SHP77 treated with DMSO at 0.1 percent for 48 hours (cell line): ENCODE results near the gene CDKN3.
"Not testable (repeated sequence)": the region's sequence is repeated elsewhere in the genome, so short reads cannot be mapped to it uniquely, and the experiment has no call there.

Source experiments
- DNase-seq: peaks from one replicate; lab custom pipeline; 2025; lab: John Stamatoyannopoulos, UW

The CDKN3 gene

GRCh38 chr14:54370323-54371198 lies 26.2 kb upstream of the CDKN3 start:
- DNase-seq = no peak

GRCh38 chr14:54374117-54374884 lies 22.5 kb upstream of the CDKN3 start:
- no peak for DNase-seq

- DNase-seq = no peak
Measured at GRCh38 chr14:54377501-54377900, 19.3 kb upstream of the CDKN3 start.

GRCh38 chr14:54378893-54379292 lies 17.9 kb upstream of the CDKN3 start:
- DNase-seq = not testable (repeated sequence)

- DNase-seq = not testable (repeated sequence)
Measured at GRCh38 chr14:54380558-54380957, 16.2 kb upstream of the CDKN3 start.

- DNase-seq = no peak
Measured at GRCh38 chr14:54381821-54382220, 15.0 kb upstream of the CDKN3 start.

- no peak for DNase-seq
Measured at GRCh38 chr14:54383835-54384234, 13.0 kb upstream of the CDKN3 start.

- DNase-seq = no peak
Measured at GRCh38 chr14:54385556-54385955, 11.3 kb upstream of the CDKN3 start.

GRCh38 chr14:54387328-54387727 lies 9.5 kb upstream of the CDKN3 start:
- no peak for DNase-seq

- DNase-seq = no peak
Measured at GRCh38 chr14:54392131-54392859, 4.5 kb upstream of the CDKN3 start.

- not testable (repeated sequence) for DNase-seq
Measured at GRCh38 chr14:54392986-54393884, 3.6 kb upstream of the CDKN3 start.

- DNase-seq = no peak
Measured at GRCh38 chr14:54394596-54394995, 2.2 kb upstream of the CDKN3 start.

GRCh38 chr14:54395284-54395683 lies 1.5 kb upstream of the CDKN3 start:
- no peak for DNase-seq

GRCh38 chr14:54395716-54396115 lies 1.1 kb upstream of the CDKN3 start:
- DNase-seq = no peak

- no peak for DNase-seq
Measured at GRCh38 chr14:54396183-54396492, 669 bp upstream of the CDKN3 start.

- no peak for DNase-seq
Measured at GRCh38 chr14:54399560-54399959, 2.8 kb downstream of the CDKN3 start.

GRCh38 chr14:54403401-54404005 lies 6.7 kb downstream of the CDKN3 start:
- not testable (repeated sequence) for DNase-seq

- DNase-seq = no peak
Measured at GRCh38 chr14:54410215-54410614, 13.4 kb downstream of the CDKN3 start.

- DNase-seq = no peak
Measured at GRCh38 chr14:54411371-54411770, 14.6 kb downstream of the CDKN3 start.

GRCh38 chr14:54420478-54421142 lies 23.8 kb downstream of the CDKN3 start:
- DNase-seq = no peak

- DNase-seq = no peak
Measured at GRCh38 chr14:54423991-54424390, 27.2 kb downstream of the CDKN3 start.
